GM21447 (cell line): Measurements from ENCODE around the gene POLE3.
"Not testable (repeated sequence)": the region's sequence is repeated elsewhere in the genome, so short reads cannot be mapped to it uniquely, and the experiment has no call there.

ENCODE experiments used
- ATAC-seq: cut with Tn5 transposase; IDR thresholded peaks from one replicate; pipeline ENCODE4 v1.9.1; 2021; ENCODE audit not compliant: unreplicated experiment

Gene POLE3

DNA sequence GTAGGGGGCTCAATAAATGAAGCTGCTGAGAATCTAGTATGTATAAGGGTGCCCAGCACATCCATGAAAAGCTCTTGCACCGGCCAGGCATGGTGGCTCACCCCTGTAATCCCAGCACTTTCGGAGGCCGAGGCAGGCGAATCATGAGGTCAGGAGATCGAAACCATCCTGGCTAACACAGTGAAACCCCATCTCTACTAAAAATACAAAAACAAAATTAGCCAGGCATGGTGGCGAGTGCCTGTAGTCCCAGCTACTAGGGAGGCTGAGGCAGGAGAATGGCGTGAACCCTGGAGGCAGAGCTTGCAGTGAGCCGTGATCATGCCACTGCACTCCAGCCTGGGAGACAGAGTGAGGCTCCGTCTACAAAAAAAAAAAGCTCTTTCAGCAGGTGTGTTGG, 4.1 kb downstream of the POLE3 start:
- ATAC-seq, result not testable (repeated sequence)

DNA sequence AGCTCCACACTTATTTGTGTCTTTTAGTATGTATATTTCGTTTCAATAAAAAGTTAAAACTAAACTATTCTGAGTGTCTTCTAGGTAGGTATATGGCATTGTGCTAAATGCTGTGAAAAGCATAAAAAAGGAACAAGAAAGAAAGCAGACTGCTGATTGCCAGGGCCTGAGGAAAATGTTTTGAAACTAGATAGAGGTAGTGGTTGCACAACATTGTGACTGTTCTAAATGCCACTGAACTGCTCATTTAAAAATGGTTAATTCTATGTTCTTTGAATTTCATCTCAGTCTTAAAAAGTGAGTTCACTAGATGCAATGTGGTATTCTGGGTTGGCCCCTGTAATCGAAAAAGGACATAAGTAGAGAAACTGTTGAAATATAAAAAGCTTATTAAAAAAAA, 6.8 kb downstream of the POLE3 start:
- ATAC-seq, result no peak

DNA sequence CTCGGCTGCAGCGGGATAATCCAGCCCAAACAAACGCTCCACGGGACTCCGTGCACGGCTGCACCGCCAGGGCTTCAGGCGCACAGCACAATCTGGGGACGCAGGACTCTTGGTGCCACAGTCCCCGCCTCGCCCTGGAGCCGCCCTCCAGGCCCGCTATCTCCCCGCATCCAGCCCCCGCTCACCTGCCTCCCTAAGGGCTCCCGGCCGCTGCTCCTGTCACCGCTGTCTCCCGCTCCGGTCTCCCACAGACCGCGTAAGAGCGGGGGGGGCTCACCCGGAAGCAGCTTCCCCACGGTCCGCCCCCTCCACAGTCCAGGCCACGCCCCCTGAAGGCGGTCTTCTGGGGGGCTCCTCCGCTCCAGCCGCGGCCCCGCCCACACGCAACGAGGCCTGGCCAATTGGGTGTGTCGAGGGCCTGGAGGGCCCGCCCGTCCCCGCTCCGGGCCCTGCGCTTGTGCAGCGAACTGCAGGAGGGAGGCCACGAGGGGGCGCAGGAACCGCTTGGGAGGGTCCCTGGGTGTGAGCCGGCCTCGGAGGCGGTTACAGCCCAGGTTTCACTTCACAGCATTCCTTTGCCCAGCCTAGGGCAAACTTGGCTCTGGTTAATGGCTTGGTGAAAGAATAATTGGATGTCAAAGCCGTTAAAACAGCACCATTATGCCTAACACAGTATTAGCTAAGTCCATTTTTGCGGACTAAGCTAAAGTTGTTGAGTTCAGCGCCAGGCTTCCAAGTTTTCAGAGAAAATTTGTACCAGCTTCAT, 9.3 kb downstream of the POLE3 start, which contains the start of gene ALAD:
ALAD (minus strand) TSS at position 258 of the 766 bp plus-strand sequence. CDS start 7,725 bp downstream, outside the sequence.
- ATAC-seq, result peak; percentile 92

DNA sequence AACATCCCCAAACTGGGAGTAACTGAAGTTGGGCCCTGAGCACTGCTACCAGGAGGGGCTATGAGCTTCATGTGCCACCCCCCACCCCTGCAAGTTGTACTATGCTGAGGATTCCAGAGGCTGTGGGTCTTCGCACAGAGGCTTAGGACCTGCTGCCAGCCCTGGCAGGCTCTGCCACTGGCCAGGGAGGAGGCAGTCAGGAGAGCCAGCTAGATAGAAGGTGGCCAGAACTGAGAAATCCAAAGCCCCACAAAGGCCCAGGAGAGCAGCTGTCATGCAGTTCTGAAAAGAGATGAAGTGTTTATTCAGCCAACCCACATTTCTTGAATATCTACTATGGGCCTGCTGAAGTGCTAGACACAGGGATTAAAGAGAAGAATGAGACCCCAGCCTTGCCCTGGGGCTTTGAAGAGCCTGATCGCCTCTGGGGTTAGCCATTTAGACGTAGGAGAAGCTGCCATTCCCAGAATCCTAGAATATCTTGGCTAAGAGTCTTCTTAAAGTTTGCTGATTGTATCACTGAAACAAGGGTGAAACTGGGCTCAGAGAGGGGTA, 10.8 kb downstream of the POLE3 start:
- no peak for ATAC-seq

DNA sequence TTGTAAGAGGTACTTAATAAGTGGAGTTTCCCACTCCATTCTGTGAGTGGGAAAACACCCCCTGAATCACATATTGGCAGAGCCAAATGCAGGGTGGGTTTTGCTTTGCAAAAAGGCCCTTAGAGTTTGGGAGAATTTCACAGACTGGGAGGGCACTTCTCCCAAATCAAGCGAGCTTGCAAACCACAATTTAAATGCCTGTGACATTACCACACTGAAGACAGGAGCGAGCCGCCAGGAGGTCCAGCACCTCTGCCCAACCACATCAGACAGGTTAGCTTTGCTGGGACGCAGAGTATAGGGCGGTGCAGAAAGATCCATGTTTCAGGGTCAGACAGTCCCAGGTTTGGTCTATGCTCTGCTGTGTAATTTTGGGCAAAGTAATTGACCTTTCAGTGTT, 11.7 kb downstream of the POLE3 start:
- ATAC-seq, result no peak

DNA sequence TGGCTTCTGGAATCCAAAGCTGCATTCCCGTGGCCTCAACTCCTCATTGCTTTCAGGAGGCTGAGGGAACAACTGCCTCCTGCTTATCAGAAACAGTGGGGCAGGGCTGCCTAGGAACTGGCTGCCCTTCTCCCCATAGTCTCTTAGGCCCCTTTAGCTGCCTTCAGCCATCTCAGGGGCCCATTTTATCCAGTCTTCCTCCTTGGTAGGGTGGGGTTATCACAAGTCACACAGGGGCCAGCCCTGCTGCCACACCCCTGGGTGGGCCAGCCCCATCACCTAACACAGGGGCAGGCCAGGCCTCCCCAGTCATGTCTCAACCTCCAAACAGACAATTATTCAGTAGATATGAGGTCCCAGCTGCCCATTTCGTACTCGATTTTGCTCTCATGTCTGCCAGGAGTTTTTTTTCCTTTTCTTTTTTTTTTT, 13.3 kb downstream of the POLE3 start:
- ATAC-seq, result no peak

DNA sequence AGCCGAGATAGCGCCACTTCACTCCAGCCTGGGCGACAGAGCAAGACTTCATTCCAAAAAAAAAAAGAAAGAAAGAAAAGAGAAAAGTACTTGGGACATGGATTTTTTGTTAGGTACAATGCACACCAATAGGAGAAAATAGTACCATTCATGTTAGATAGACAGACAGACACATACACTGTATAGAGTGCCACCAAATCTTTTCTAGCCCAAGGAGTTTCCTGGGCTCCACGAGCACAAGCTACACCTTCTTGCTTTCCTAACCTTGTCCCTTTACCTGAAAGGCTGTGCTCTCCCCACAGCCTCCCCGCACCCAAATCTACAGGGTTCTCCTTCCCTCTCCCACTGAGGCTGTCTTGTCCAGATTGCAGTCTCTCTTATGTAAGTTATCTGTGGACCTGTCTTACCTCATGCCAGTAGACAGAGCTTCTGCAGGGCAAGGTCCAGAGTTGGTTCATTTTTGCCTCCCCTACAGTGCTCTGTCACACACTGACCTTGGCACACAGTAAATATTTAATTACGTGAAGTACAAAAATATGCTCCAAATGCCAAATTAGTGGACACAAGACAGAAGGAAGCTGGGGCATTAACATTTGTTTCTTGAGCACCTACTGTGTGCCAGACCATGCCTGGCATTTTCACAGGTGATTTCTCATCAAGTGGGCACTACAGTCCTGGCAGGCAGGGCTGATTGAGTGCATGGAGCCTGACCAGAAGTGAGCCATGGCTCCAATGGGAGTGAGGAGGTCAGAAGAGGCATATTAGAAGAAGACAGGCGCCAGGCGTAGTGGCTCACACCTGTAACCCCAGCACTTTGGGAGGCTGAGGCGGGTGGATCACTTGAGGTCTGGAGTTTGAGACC, 15.2 kb downstream of the POLE3 start:
- no peak for ATAC-seq

DNA sequence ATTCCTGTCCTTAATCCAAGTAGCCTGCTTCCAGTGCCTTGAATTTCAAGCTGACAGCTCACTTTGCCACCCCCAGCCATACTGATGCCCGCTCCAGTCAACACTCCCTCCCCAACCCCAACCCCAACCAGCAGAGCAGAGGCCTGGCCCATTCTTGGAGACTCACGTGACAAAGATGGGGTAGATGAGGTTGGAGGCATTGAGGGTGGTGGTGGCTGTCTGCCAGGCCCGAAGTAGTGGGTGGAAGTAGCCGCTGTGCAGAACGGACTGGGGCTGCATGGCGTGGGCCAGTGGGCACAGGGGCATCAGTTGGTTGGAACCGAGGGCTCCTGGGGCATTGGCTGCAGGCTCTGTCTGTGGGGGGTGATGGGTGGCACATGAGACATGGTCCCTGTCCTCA, 17.2 kb downstream of the POLE3 start:
- ATAC-seq, result no peak

DNA sequence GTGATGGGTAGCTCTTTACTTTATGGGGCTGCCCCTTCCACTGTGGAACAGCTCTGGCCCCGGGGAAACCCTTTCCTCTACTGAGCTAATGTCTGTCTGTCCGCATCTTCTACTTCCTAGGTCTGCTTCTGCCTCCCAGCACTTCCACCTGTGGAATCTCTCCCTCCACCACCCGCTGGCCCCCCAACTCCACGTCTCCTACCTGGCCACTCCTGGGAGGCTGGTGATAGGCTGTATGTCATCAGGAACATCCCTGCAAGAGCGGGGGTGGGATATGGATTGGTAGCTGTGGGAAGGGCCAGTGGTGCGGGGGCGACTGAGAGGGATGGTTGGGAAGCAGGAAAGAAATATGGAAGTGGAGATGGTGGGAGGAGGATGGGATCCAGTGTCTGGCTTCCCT, 18.6 kb downstream of the POLE3 start:
- ATAC-seq, result no peak

DNA sequence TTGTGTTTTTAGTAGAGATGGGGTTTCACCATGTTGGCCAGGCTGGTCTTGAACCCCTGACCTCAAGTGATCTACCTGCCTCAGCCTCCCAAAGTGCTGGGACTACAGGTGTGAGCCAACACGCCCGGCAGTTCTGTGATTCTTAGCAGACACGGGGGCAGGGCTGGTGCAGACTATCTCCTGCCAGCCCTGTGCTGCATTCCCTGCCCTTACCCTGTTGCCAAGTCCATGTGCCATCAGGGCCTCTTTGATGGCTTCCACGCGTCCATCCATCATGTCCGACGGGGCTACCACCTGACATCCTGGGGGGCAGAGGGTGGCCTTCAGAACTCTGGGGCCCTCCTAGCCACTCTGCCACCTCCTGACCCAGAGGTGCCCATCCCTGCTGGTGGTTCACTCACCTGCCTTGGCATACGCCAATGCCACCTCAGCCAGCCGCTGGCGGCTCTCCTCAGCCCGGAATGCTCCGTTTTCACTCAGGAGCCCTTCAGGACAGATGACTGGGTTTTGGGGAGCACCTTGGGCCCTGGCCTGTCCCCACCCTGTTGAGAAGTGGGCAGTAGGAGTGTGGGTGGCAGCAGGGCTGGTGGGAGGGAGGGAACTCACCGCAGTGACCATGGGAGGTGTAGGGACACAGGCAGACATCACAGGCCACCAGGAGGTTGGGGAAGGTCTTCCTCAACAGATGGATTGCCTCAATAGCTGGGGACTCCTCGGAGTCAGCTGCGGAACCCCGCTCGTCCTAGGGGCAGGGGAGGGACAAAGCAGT, 20.1 kb downstream of the POLE3 start:
- no peak for ATAC-seq

DNA sequence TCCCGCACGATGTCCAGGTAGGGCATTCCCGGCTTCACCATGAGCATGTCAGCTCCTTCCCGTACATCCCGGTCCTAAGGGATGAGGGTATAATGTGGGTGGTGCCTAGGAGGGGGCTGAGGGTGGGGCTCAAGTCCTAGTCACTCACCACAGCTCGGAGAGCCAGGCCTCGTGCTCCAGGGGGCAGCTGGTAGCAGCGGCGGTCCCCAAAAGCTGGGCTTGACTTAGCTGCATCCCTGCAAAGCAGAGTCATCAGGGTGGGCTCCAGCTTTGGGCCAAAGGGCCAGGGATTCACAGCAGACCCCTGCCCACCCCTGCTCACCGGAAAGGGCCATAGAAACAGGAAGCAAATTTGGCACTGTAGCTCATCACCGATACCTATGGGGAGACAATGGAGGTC, 21.0 kb downstream of the POLE3 start:
- no peak for ATAC-seq

DNA sequence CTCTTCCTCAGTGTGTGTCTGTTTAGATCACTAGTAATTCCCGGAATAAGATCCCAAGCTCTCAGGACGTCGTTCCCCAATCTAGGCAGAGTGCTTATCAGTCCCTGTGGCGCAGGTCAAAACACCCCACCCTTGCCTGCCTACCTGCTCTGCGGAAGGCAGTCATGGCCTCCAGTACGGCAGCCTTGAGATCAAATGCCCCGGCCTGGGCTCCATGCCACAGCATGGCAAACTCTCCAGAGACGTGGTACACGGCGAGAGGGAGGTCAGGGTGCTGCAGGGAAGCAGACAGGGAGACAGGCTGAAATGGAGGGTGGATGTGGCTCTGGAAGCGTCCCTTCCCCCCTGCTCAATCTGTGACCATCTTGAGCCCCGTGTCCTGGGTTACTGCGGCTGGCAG, 21.6 kb downstream of the POLE3 start:
- ATAC-seq, result no peak

DNA sequence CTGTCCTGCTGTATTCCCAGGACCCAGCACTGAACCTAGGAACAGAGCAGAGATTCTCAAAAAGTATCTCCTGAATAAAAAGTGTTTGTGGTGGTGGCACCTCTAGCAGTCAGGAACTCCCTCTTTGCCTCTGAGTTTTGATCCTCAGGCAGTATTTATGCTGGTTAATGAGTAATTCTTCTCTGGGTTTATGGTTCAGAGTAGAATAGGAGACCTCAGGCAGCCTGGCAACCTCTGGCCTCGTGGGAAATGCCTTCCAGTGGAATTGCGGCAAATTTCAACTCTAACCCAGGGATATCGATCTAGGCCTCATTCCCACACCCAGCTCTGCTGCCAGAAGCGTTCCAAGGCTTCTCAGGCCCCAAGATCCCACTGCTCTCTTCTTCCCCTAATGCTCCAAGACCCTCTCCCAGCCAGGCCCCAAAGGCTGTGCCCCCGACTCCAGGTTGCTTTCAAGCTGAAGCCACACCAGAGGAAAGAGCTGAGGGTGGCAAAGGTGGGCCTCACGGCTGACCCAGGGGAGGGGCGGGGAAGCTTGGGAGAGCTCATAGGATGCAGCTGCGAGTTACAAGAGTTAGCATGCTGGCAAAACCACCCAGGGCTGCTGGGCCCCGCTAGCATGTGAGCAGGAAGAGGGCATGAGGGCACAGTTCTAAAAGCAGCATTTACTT, 22.8 kb downstream of the POLE3 start:
- no peak for ATAC-seq

DNA sequence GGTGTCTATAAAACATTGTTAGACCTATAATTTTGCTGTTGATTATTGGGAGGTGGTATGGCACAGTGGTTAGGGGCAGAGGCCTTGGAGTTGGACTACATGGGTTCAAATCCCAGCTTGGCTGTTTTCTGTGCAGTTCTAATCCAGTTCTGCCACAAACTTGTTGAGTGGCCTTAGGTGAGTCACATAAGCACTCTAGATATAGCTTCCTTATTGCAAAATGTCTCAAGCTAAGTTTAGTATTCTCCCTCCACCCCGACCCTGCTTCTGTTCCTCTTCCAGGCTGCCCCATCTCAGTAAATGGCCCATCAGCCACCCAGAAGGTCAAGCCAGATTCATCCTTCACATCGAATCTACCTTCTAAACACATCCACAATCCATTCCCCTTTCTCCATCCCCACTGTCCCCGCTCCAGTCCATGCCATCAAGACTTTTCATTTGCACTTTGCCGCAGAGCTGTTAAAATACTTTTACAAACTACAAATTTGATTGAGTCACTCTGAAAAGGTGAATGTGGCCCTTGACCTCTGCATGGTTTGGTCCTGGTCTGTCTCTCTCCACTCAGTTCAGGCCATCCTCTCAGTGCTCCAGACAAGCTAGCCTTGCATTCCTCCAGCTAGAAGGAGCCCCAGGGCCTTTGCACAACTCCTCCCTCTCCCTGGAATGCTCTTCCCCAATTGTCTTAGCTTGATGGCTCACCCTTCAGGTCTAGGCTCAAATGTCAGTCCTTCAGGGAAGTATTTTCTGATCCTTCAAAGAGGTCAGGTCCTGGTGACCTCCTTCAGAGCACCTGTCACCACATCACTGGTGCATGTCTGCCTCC, 23.7 kb downstream of the POLE3 start:
- no peak for ATAC-seq

DNA sequence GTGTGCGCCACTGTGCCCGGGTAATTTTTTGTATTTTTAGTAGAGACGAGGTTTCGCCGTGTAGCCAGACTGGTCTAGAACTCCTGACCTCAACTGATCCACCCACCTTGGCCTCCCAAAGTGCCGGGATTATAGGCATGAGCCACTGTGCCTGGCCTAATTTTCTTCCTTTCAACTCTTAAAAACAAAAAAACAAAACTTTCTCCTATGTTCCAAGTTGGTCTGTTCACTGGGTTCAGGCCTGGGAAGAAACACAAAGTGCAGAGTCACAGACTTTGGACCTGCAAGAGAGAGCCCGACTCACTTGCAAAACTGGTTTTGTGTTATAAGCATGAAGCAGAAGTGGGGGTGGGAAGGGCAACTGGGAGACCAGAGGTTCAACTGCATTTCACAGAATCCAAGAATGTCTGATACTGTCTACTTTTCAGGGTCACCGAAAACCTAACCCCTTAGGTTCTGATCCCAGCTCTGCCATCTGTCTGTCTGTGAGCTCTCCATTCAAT, 28.5 kb downstream of the POLE3 start:
- no peak for ATAC-seq

DNA sequence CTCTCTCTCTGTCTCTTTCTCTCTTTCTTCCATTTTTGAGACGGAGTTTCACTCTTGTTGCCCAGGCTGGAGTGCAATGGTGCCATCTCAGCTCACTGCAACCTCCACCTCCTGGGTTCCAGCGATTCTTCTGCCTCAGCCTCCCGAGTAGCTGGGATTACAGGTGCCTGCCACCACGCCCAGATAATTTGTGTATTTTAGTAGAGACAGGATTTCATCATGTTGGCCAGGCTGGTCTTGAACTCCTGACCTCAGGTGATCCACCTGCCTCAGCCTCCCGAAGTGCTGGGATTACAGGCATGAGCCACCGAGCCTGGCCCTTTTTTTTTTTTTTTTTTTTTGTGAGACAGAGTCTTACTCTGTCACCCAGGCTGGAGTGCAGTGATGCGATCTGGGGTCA, 29.0 kb downstream of the POLE3 start:
- not testable (repeated sequence) for ATAC-seq

DNA sequence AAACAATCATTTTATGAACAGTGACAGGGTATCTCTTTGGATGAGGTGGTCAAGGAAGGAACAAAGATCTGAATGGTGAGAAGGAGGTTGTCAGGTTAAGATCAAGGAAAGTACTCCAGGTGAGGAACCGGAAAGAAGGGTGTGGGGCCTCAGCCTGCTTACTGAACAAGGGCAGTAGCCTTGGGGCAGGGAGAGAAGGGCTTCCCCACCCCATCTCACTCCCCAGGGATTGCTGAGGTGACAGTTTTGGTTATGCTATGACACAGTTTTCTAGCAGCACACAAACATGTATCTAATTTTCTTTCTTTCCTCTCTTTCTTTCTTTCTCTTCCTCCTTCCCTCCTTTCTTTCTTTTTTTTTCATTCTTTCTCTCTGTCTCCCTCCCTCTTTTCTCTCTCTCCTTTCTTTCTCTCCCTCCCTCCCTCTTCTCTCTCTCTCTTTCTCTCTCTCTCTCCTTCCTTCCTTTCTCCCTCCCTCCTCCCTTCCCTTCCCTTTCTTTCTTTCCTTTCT, 29.6 kb downstream of the POLE3 start:
- ATAC-seq, result peak; percentile 65

DNA sequence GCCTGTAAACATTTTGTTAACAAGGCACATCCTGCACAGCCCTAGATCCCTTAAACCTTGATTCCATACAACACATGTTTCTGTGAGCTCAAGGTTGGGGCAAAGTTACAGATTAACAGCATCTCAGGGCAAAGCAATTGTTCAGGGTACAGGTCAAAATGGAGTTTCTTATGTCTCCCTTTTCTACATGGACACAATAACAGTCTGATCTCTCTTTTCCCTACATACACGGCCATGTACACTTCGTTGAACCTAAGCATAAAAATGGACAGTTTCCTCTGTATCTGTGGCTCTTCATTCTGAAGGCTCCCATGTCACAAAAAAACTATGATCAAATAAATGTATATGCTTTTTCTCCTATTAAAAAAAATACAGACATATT, 30.7 kb downstream of the POLE3 start:
- not testable (repeated sequence) for ATAC-seq

DNA sequence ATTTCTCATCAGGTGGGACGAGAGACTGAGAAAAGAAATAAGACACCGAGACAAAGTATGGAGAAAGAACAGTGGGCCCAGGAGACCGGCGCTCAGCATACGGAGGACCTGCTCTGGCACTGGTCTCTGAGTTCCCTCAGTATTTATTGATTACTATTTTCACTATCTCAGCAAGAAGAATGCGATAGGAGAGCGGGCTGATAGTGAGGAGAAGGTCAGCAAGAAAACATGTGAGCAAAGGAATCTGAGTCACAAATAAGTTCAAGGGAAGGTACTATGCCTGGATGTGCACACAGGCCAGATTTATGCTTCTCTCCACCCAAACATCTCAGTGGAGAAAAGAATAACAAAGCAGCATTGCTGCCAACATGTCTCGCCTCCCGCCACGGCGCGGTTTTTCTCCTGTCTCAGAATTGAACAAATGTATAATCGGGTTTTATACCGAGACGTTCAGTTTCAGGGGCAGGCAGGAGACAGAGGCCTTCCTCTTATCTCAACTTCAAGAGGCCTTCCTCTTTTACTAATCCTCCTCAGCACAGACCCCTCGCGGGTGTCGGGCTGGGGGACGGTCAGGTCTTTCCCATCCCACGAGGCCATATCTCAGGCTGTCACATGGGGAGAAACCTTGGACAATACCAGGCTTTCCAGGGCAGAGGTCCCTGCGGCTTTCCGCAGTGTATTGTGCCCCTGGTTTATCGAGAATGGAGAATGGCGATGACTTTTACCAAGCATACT, 31.2 kb downstream of the POLE3 start:
- ATAC-seq, result not testable (repeated sequence)
